ENCODE data around the gene TNKS1BP1.

DNA sequence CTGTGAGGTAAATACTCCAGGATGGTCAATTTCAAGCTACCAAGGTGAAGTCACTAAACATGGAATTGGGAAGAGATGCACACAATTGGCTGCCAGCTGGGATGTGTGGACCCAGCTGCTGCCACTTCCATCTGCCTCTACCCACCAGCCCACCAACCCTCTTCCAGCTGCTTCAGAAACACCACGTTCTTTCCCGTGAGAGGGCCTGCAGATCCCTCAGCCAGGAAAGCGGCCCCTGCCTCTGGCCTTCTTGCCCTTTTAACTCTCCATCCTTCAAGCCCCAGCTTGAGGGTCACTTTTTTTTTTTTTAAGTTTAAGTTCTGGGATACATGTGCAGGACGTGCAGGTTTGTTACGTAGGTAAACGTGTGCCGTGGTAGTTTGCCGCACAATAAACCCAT is 36.2 kb upstream of the TNKS1BP1 start:
- TF ChIP-seq, protein P1, sequence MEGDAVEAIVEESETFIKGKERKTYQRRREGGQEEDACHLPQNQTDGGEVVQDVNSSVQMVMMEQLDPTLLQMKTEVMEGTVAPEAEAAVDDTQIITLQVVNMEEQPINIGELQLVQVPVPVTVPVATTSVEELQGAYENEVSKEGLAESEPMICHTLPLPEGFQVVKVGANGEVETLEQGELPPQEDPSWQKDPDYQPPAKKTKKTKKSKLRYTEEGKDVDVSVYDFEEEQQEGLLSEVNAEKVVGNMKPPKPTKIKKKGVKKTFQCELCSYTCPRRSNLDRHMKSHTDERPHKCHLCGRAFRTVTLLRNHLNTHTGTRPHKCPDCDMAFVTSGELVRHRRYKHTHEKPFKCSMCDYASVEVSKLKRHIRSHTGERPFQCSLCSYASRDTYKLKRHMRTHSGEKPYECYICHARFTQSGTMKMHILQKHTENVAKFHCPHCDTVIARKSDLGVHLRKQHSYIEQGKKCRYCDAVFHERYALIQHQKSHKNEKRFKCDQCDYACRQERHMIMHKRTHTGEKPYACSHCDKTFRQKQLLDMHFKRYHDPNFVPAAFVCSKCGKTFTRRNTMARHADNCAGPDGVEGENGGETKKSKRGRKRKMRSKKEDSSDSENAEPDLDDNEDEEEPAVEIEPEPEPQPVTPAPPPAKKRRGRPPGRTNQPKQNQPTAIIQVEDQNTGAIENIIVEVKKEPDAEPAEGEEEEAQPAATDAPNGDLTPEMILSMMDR (IDR thresholded peaks at IDR 0.05; ENCODE audit: borderline replicate concordance, extremely low read depth, low read length, poor library complexity, severe bottlenecking) = no peak
- TF ChIP-seq EZH2 (IDR thresholded peaks at IDR 0.05; ENCODE audit: borderline replicate concordance, low read depth, low read length, severe bottlenecking) = no peak

All from DND-41 (cell line).